Hepatocyte (in vitro differentiated cells): ENCODE results near the gene NAAA. TPM values are rescaled to one million over a fixed set of nuclear protein-coding genes. Genes with fewer than 3 reads are reported as not detected.

Experiments used
- DNase-seq: peaks from one replicate; pipeline ENCODE4 v3.0.0-alpha.2; 2016; ENCODE audit warnings: low spot score
- H2AFZ ChIP-seq: fragments of 200-600 bp; sonication (generic); 2 replicates; pipeline ENCODE4 v1.6.0; 2016; ENCODE audit warnings: antibody characterized with exemption, mild to moderate bottlenecking
- H3K27ac ChIP-seq: fragments of 200-600 bp; sonication (generic); 2 replicates; pipeline ENCODE4 v1.5.1; 2016; ENCODE audit warnings: mild to moderate bottlenecking
- H3K27me3 ChIP-seq: fragments of 200-600 bp; sonication (generic); 2 replicates; pipeline ENCODE4 v1.6.1; 2016
- H3K36me3 ChIP-seq: fragments of 200-600 bp; sonication (generic); replicated peaks from 2 replicates; pipeline ENCODE4 v1.5.1; 2016; ENCODE audit warnings: low read depth; ENCODE audit not compliant: insufficient read depth
- H3K4me1 ChIP-seq: fragments of 200-600 bp; sonication (generic); 2 replicates; pipeline ENCODE4 v1.5.1; 2016; ENCODE audit warnings: mild to moderate bottlenecking, moderate library complexity; ENCODE audit not compliant: insufficient read depth
- H3K4me2 ChIP-seq: fragments of 200-600 bp; sonication (generic); 2 replicates; pipeline ENCODE4 v1.6.0; 2016
- H3K4me3 ChIP-seq: fragments of 200-600 bp; sonication (generic); 2 replicates; pipeline ENCODE4 v1.5.1; 2016; ENCODE audit warnings: mild to moderate bottlenecking
- H3K79me2 ChIP-seq: fragments of 200-600 bp; sonication (generic); 2 replicates; pipeline ENCODE4 v1.6.0; 2017; ENCODE audit warnings: mild to moderate bottlenecking
- H3K9me2 ChIP-seq: fragments of 200-600 bp; sonication (generic); replicated peaks from 2 replicates; pipeline ENCODE4 v1.6.0; 2017; ENCODE audit warnings: mild to moderate bottlenecking; ENCODE audit not compliant: insufficient read depth
- H3K9me3 ChIP-seq: fragments of 200-600 bp; sonication (generic); 2 replicates; pipeline ENCODE4 v1.5.1; 2016; ENCODE audit warnings: low read depth, mild to moderate bottlenecking
- H4K20me1 ChIP-seq: fragments of 200-600 bp; sonication (generic); 2 replicates; pipeline ENCODE4 v1.6.0; 2016; ENCODE audit warnings: mild to moderate bottlenecking; ENCODE audit not compliant: insufficient read depth, poor library complexity, severe bottlenecking
- EZH2 ChIP-seq: fragments of 200-600 bp; sonication (generic); IDR thresholded peaks from 2 replicates; pipeline ENCODE4 v1.6.1; 2016; ENCODE audit warnings: antibody characterized with exemption, mild to moderate bottlenecking, borderline replicate concordance
- EZH2phosphoT487 ChIP-seq: fragments of 200-600 bp; sonication (generic); IDR thresholded peaks from one replicate; pipeline ENCODE4 v1.6.1; 2018; ENCODE audit warnings: antibody characterized with exemption, mild to moderate bottlenecking, low read depth, moderate library complexity; ENCODE audit not compliant: unreplicated experiment, severe bottlenecking
- WGBS: methylation state at CpG from one replicate; pipeline ENCODE4 v1.1.6; 2016; ENCODE audit warnings: low lambda C conversion rate; ENCODE audit errors: missing lambda C conversion rate; 5-methylcytosine and 5-hydroxymethylcytosine counted together
- polyA plus RNA-seq: library from polyadenylated mRNA; unstranded; fragments of >200 nt; fragmentation: Nextera tagmentation; extraction: Ambion mirVana; gene quantifications from 2 replicates; pipeline ENCODE4 v1.2.1, GENCODE V29; 2016
- total RNA-seq: library from RNA; depleted of rRNA; stranded (reverse); fragments of >200 nt; gene quantifications from 2 replicates; pipeline ENCODE4 v1.2.3, GENCODE V29; 2014
- TF ChIP-seq, protein P1 (sequence below): fragments of 200-600 bp; sonication (generic); IDR thresholded peaks from 2 replicates; pipeline ENCODE4 v1.5.1; 2016; ENCODE audit warnings: antibody characterized with exemption, mild to moderate bottlenecking; ENCODE audit not compliant: poor library complexity

Gene NAAA
- total and polyA plus RNA-seq, 2 experiments from 2014 or later = 21.8 to 41.0 TPM

DNA sequence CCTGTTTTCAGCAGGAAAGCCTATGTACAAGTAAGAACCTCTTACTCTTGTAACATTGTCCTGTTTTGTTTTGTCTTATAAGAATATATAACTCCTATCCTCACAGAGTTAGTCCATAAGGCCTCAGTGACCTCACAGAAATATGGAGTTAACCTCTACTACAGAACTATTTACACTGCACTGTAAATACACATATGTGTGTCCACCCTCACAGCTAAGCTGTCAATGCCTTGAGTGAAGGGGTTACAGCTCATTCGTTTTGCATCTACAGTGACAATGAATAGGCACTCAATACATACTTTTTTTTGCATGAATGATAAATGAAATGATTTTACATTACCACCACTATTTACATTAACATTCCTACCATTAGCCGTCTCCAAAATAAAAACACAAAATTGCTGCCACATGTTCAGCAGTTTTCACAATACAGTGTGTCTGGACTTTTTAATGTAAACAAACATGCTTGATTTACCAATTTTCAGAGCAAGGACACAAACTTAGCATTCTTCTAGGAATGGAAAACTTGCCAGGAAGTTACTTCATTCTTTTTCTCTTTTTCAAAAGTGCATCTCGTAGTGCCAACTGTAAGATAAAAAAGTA, 9.5 kb upstream of the NAAA start:
- Histone ChIP-seq H3K4me2 (peak overlapping the region; percentile 1), H3K79me2 (no peaks in the 10 kb centered on the region), H3K4me1 (no peaks in the 10 kb centered on the region), H3K9me2 (no peaks in the 10 kb centered on the region), H4K20me1 (no peaks in the 10 kb centered on the region), H3K9me3 (no peaks in the 10 kb centered on the region), H3K4me3 (no peak overlapping the region), H3K27me3 (no peaks in the 10 kb centered on the region), H3K36me3 (no peaks in the 10 kb centered on the region), H2AFZ (no peak overlapping the region), H3K27ac (peak overlapping the region; percentile 39)
- no peak for TF ChIP-seq EZH2
- no peak for TF ChIP-seq EZH2phosphoT487
- TF ChIP-seq, protein P1, sequence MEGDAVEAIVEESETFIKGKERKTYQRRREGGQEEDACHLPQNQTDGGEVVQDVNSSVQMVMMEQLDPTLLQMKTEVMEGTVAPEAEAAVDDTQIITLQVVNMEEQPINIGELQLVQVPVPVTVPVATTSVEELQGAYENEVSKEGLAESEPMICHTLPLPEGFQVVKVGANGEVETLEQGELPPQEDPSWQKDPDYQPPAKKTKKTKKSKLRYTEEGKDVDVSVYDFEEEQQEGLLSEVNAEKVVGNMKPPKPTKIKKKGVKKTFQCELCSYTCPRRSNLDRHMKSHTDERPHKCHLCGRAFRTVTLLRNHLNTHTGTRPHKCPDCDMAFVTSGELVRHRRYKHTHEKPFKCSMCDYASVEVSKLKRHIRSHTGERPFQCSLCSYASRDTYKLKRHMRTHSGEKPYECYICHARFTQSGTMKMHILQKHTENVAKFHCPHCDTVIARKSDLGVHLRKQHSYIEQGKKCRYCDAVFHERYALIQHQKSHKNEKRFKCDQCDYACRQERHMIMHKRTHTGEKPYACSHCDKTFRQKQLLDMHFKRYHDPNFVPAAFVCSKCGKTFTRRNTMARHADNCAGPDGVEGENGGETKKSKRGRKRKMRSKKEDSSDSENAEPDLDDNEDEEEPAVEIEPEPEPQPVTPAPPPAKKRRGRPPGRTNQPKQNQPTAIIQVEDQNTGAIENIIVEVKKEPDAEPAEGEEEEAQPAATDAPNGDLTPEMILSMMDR = no peak
- WGBS = 51% methylated on average over 3 of the region's 3 CpGs
- no peak for DNase-seq

DNA sequence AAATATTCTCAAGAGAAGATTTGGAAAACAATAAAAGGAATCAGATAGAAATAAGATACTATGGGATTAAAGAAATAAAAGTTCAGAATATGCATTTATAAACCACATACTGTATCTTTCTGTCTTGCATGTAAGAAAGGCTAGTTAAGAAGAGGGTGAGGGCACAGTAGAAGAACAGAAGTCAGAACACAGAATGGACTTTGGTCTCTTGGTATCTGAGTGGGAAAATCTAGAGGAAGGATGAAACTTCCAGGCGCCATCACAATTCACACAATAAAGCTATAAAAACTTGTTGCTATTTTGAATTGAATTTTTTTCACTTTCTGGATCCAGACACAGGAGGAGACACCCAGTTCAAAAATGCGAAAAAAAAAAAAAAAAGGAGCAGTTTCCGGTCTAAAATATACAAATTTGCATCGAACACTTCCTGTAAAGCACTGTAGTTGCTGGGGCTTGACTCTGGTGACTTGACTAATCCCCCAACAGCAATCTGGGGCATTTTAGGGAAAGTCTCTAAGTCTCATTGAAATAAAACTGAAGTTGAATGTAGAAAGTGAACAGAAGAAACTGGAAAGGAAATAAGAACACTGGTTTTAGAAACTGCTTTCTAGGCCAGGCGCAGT, 8.1 kb upstream of the NAAA start:
- DNase-seq = peak; percentile 10
- Histone ChIP-seq H3K9me2 (no peaks in the 10 kb centered on the region), H3K36me3 (no peaks in the 10 kb centered on the region), H3K9me3 (no peaks in the 10 kb centered on the region), H3K4me3 (no peak overlapping the region), H3K27me3 (no peaks in the 10 kb centered on the region), H2AFZ (no peak overlapping the region), H3K4me1 (no peaks in the 10 kb centered on the region), H3K4me2 (no peak overlapping the region), H3K79me2 (no peaks in the 10 kb centered on the region), H4K20me1 (no peaks in the 10 kb centered on the region), H3K27ac (peak overlapping the region; percentile 23)
- WGBS = 96% methylated on average over 5 of the region's 5 CpGs
- TF ChIP-seq EZH2phosphoT487 = no peak
- no peak for TF ChIP-seq EZH2

DNA sequence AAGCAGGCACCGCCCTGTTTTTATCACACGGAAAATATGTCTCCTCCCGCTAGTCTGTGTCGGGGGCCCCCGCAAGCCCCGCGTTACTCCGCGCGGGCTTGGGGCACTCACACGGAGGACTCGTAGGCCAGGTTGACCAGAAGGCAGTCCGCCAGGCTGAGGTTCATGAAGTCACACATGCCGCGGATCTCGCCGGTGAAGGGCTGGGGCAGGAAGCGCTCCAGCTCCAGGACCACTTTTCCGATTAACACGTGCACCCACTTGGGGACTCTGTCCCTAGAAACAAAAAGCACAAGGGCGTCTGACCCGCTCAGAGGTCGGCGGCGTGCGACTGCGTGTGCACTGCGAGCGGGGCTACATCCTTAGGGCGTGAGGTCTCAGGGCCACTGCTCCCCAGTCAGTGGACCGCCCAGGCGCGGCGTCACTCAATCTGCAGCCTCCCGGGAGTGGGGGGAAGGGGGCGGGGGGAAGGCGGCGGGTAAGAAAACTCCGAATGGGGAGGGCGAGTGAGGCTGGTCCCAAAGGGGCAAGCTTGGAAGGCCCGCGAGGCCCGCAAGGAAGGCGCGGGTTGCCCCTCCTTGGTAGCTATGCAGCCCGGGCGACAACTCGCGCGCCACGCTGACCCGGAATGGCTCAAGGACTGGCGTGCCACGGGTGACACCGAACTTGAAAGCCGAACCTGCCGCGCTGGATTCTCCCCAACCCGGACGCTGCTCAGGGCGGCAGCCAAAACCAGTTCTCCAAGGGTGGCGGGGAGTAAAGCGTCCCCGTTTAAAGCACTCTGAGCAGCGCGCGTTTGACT, 722 bp downstream of the NAAA start:
- Histone ChIP-seq H3K36me3 (no peaks in the 10 kb centered on the region), H2AFZ (peak overlapping the region; percentile 98), H3K27ac (peak overlapping the region; percentile 81), H3K4me1 (peaks cover 5% of the 10 kb centered on the region), H4K20me1 (no peaks in the 10 kb centered on the region), H3K9me2 (no peaks in the 10 kb centered on the region), H3K4me2 (peak overlapping the region; percentile 93), H3K9me3 (no peaks in the 10 kb centered on the region), H3K79me2 (no peaks in the 10 kb centered on the region), H3K27me3 (no peaks in the 10 kb centered on the region), H3K4me3 (peak overlapping the region; percentile 92)
- TF ChIP-seq, protein P1 = no peak
- no peak for TF ChIP-seq EZH2
- no peak for TF ChIP-seq EZH2phosphoT487
- WGBS = 0% methylated on average over 55 of the region's 67 CpGs
- peak; percentile 74 for DNase-seq

DNA sequence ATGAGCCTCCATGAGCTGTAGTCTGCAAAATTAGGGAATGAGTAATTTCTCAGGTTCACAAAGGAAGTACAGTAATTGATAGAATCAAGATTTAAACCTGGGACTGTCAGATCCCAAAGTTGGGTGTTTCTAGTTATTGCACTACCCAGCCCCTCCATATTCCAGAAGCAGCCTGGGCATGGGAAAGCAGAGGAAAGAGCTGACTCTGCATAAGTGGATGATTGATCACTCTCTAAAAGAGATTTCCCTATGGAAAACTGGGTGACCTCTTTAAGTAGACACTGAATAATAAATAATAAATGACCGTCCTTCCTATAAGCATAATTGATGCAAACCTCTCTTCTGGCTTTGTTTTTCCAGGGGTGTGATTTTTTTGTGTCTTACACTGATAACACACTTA, 5.2 kb downstream of the NAAA start:
- Histone ChIP-seq H3K9me3 (no peaks in the 10 kb centered on the region), H2AFZ (no peak overlapping the region), H3K4me3 (no peak overlapping the region), H3K4me2 (no peak overlapping the region), H3K9me2 (no peaks in the 10 kb centered on the region), H3K79me2 (no peaks in the 10 kb centered on the region), H3K27ac (no peak overlapping the region), H3K27me3 (no peaks in the 10 kb centered on the region), H3K36me3 (no peaks in the 10 kb centered on the region), H4K20me1 (no peaks in the 10 kb centered on the region), H3K4me1 (peaks cover 5% of the 10 kb centered on the region)
- WGBS = 96% methylated on average over 1 of the region's 1 CpG
- TF ChIP-seq EZH2phosphoT487 = no peak
- no peak for TF ChIP-seq EZH2
- TF ChIP-seq, protein P1 = no peak
- no peak for DNase-seq
